Ishikawa (cell line): ENCODE data around the gene TXN.

Experiments
- CREB1 ChIP-seq: IDR thresholded peaks from 2 replicates; pipeline ENCODE4 v1.6.1; 2012; ENCODE audit warnings: low read depth
- EGR1 ChIP-seq: IDR thresholded peaks from 2 replicates; pipeline ENCODE4 v1.6.1; 2012
- FOXM1 ChIP-seq: IDR thresholded peaks from 2 replicates; pipeline ENCODE4 v1.6.1; 2012; ENCODE audit warnings: low read depth, borderline replicate concordance
- NFIC ChIP-seq: IDR thresholded peaks from 2 replicates; pipeline ENCODE4 v1.6.1; 2012
- TAF1 ChIP-seq: IDR thresholded peaks from 2 replicates; pipeline ENCODE4 v1.6.1; 2012; ENCODE audit warnings: low read depth, mild to moderate bottlenecking
- USF1 ChIP-seq: IDR thresholded peaks from 2 replicates; pipeline ENCODE4 v1.6.1; 2012
- ZBTB7A ChIP-seq: IDR thresholded peaks from 2 replicates; pipeline ENCODE4 v1.6.1; 2012; ENCODE audit warnings: low read depth

GRCh38 chr9:110241260-110241857, 14.9 kb downstream of the TXN start:
- TF ChIP-seq ZBTB7A: no peak
- no peak for TF ChIP-seq FOXM1
- no peak for TF ChIP-seq TAF1
- no peak for TF ChIP-seq NFIC
- TF ChIP-seq EGR1: no peak
- TF ChIP-seq CREB1: no peak
- no peak for TF ChIP-seq USF1
